ENCODE measurements around the gene OSBPL1A. TPM values are rescaled to one million over a fixed set of nuclear protein-coding genes. Genes with fewer than 3 reads are reported as not detected.

The OSBPL1A gene
- total RNA-seq, 1 donor from 2014 or later: 5.5 TPM

GRCh38 chr18:24344509-24344908, 53.1 kb downstream of the OSBPL1A start:
- ATAC-seq (no peak), DNase-seq (ENCODE audit: low spot score) (no peak)

- DNase-seq (ENCODE audit: low spot score): no peak
- ATAC-seq: no peak
These were observed 55.3 kb downstream of the OSBPL1A start for GRCh38 chr18:24342347-24342746.

GRCh38 chr18:24341361-24341760, 56.3 kb downstream of the OSBPL1A start:
- ATAC-seq (no peak), DNase-seq (ENCODE audit: low spot score) (no peak)

GRCh38 chr18:24333084-24333483, 64.5 kb downstream of the OSBPL1A start:
- ATAC-seq: no peak

GRCh38 chr18:24326211-24326610, 71.4 kb downstream of the OSBPL1A start:
- DNase-seq (ENCODE audit: low spot score): no peak
- no peak for ATAC-seq

More at GRCh38 chr18:24333084-24333483, 64.5 kb downstream of the OSBPL1A start:
- no peak for DNase-seq (ENCODE audit: low spot score)

- ATAC-seq (no peak), DNase-seq (ENCODE audit: low spot score) (no peak)
These were observed 75.0 kb downstream of the OSBPL1A start for GRCh38 chr18:24322584-24323136.

- DNase-seq (ENCODE audit: low spot score) (no peak), ATAC-seq (no peak)
These were observed 76.6 kb downstream of the OSBPL1A start for GRCh38 chr18:24321071-24321470.

- ATAC-seq: no peak
- DNase-seq (ENCODE audit: low spot score): no peak
These were observed 77.9 kb downstream of the OSBPL1A start for GRCh38 chr18:24319757-24320156.

- no peak for ATAC-seq
These were observed 80.3 kb downstream of the OSBPL1A start for GRCh38 chr18:24317370-24317769.

GRCh38 chr18:24315170-24315569, 82.5 kb downstream of the OSBPL1A start:
- no peak for DNase-seq (ENCODE audit: low spot score)
- ATAC-seq: no peak

More at GRCh38 chr18:24317370-24317769, 80.3 kb downstream of the OSBPL1A start:
- no peak for DNase-seq (ENCODE audit: low spot score)

GRCh38 chr18:24306201-24306600, 91.4 kb downstream of the OSBPL1A start:
- no peak for DNase-seq (ENCODE audit: low spot score)

GRCh38 chr18:24300703-24301102, 96.9 kb downstream of the OSBPL1A start:
- no peak for DNase-seq (ENCODE audit: low spot score)
- ATAC-seq: no peak

More at GRCh38 chr18:24306201-24306600, 91.4 kb downstream of the OSBPL1A start:
- no peak for ATAC-seq

GRCh38 chr18:24296276-24296675, 101.3 kb downstream of the OSBPL1A start:
- DNase-seq (ENCODE audit: low spot score): no peak
- no peak for ATAC-seq

GRCh38 chr18:24293254-24293653, 104.4 kb downstream of the OSBPL1A start:
- DNase-seq (ENCODE audit: low spot score): no peak
- no peak for ATAC-seq

- DNase-seq (ENCODE audit: low spot score): no peak
- no peak for ATAC-seq
These were observed 119.0 kb downstream of the OSBPL1A start for GRCh38 chr18:24278591-24278990.

GRCh38 chr18:24277516-24278195, 120.0 kb downstream of the OSBPL1A start:
- ATAC-seq: no peak
- no peak for DNase-seq (ENCODE audit: low spot score)

- DNase-seq (ENCODE audit: low spot score) (no peak), ATAC-seq (no peak)
These were observed 120.6 kb downstream of the OSBPL1A start for GRCh38 chr18:24276994-24277393.

- no peak for DNase-seq (ENCODE audit: low spot score)
These were observed 122.8 kb downstream of the OSBPL1A start for GRCh38 chr18:24274837-24275236.

GRCh38 chr18:24273596-24273995, 124.0 kb downstream of the OSBPL1A start:
- ATAC-seq: no peak
- DNase-seq (ENCODE audit: low spot score): no peak

More at GRCh38 chr18:24274837-24275236, 122.8 kb downstream of the OSBPL1A start:
- ATAC-seq: no peak

- ATAC-seq (no peak), DNase-seq (ENCODE audit: low spot score) (no peak)
These were observed 125.4 kb downstream of the OSBPL1A start for GRCh38 chr18:24272229-24272525.

- ATAC-seq (peak; percentile 91), DNase-seq (ENCODE audit: low spot score) (peak; percentile 81)
These were observed 126.0 kb downstream of the OSBPL1A start for GRCh38 chr18:24271381-24272228.

- DNase-seq (ENCODE audit: low spot score) (no peak), ATAC-seq (peak; percentile 35)
These were observed 126.7 kb downstream of the OSBPL1A start for GRCh38 chr18:24270937-24271380.

All from left lobe of liver (tissue), 2 donors.